HG02852 (cell line): ENCODE measurements around the gene CHFR.
"Not testable (repeated sequence)": the region's sequence is repeated elsewhere in the genome, so short reads cannot be mapped to it uniquely, and the experiment has no call there.

Source experiments
- ATAC-seq: cut with Tn5 transposase; IDR thresholded peaks from one replicate; pipeline ENCODE4 v1.9.1; 2021; ENCODE audit warnings: mild to moderate bottlenecking, moderate library complexity; ENCODE audit not compliant: unreplicated experiment

The CHFR gene, protein sequence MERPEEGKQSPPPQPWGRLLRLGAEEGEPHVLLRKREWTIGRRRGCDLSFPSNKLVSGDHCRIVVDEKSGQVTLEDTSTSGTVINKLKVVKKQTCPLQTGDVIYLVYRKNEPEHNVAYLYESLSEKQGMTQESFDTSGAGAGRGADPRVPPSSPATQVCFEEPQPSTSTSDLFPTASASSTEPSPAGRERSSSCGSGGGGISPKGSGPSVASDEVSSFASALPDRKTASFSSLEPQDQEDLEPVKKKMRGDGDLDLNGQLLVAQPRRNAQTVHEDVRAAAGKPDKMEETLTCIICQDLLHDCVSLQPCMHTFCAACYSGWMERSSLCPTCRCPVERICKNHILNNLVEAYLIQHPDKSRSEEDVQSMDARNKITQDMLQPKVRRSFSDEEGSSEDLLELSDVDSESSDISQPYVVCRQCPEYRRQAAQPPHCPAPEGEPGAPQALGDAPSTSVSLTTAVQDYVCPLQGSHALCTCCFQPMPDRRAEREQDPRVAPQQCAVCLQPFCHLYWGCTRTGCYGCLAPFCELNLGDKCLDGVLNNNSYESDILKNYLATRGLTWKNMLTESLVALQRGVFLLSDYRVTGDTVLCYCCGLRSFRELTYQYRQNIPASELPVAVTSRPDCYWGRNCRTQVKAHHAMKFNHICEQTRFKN

DNA sequence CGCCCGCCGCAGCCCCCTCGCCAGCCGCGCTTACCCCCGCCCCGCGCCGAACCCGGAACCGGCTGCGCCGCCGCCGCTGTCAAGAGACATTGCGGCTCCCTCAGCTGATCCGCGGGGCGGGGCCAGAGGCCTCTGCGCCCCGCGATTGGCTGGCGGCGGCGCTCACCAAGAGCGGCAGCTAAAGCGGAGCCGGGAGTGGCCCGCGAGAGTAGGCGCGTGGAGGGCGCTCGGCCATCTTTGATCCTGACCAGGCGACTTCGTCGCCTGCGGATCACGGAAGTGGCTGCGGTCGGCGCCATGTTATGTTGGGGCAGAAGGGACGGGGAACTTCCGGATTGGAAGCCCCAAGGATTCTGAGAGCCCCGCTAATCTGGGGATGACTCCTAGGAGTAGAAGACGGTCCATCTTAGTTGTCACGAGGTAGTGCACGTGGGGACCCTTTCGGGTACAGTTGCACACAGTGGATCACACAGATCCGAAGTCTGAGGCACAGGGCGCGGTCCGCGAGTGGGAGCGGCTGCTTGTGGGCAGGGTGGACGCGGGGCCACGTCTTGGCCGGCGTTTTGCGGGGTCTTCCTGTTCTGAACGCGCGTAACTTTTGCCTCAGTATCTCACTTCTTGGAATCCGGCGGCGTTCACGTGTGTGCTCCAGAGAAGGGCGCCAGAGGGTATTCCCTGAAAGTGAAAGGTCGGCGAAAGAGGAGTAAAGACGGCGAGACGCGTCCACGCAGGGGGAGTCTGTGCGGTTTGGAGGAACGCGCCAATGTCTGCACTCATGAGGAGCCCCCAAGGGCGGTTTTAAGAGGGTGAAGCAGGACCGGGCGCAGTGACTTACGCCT is at the start of gene CHFR:
Gene CHFR, minus strand, starts transcription at position 93 of the 839 bp plus-strand sequence. CDS start 277 bp downstream, outside the sequence.
- ATAC-seq: peak; percentile 97

DNA sequence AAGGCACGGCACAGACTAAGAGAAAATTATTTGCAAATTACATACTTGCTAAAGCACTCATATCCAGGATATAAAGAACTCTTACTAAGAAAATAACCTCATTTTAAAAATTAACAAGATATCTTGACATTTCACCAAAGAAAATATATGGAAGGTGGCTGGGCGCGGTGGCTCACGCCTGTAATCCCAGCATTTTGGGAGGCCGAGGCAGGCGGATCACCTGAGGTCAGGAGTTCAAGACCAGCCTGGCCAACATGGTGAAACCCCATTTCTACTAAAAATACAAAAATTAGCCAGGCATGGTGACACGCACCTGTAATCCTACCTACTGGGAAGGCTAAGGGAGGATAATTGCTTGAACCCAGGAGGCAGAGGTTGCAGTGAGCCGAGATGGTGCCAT is 49.5 kb upstream of the CHFR start:
- not testable (repeated sequence) for ATAC-seq

DNA sequence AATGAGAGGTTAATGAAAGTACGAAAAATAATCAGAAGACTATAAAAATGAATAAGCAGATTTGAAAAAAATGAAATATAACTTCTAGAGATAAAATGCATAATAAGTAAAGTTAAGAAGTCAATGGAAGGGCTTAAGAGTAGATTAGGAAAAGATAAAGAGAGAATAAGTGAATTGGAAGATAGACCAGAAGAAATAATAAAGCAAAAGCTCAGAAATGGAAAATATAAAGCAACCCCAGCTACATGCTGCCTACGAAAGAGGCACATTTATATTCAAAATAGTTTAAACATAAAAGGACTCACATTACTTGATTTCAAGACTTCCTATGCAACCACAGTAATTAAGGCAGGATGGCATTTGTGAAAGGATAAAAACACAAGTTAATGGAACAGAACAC is 48.8 kb upstream of the CHFR start:
- no peak for ATAC-seq

DNA sequence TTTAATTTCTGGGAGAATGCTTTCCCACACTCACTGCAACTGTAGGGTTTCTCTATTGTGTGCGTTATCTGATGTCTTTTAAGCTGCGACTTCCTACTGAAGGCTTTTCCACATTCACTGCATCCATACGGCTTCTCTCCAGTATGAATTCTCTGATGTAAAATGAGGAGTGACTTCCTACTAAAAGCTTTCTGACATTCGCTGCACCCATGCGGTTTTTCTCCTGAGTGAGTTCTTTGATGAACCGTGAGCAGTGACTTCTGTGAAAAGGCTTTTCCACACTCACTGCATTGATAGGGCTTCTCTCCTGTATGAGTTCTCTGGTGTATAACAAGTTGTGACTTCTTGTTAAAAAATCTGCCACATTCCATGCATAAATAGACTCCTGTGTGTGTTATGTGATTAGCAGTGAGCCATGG is 39.0 kb upstream of the CHFR start:
- ATAC-seq: no peak

DNA sequence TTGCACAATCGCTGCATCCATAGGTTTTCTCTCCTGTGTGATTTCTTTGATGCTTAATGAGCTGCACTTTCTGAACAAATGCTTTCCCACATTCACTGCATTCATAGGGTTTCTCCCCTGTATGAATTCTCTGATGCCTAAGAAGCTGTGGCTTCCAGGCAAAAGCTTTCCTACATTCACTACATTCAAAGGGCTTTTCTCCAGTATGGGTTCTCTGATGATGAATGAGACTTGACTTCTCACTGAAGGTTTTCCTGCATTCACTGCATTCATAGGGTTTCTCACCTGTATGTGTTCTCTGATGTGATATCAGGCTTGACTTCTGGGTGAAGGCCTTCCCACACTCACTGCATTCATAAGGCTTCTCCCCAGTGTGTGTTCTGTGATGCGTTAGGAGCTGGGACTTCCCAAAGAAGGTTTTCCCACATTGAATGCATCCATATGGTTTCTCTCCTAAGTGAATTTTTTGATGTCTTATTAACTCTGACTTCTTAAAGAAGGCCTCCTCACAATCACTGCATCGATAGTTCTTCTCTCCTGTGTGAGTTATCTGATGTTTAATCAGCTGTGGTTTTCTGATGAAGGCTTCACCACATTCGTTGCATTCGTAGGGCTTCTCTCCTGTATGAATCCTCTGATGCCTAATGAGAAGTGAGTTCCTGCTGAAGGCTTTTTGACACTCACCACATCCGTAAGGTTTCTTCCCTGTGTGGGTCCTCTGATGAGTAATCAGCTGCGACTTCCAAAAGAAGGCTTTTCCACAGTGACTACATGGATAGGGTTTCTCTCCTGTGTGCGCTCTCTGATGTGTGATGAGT is 38.4 kb upstream of the CHFR start:
- no peak for ATAC-seq

DNA sequence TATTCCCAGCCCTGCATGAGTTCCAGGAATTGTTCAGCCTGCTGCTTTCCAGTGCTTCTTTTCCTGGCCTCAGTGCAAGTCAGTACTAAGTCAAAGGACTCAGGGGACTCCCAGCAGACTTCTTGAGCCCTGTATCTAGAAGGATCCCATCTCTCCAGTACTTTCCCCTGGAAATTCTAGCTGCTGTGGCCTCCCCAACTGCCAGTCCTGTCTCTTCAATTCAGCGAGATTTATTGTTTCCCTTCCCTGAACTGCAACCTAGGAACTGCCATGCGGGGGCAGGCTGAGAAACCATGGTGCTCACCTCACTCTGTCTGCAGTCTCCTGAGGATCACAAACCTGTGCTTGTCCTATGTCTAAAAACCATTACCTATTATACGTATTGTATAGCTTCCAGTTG is 37.0 kb upstream of the CHFR start:
- no peak for ATAC-seq

DNA sequence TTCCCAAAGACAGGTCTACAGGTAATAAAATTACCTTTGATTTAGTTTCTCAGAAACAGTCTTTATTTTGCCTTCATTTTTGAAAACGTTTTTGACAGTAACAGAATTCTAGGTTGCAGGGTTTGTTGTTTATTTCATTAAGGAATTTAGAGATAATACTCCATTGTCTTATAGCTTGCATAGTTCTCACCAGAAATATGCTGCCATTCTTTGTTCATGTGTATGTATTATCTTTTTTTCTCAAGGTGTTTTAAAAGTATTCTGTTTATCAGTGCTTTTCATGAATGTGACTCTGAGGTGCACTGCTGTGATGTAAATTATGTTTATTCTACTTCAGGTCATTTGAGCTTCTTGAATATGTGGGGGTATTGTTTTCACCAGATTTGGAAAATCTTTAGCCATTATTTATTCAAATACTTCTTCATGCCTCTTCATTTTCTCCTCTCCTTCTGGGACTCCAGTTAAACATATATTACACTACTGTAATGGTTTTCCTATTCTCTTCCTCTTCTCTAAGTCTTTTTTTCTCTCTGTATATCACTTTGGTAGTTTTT is 36.0 kb upstream of the CHFR start:
- ATAC-seq: no peak

DNA sequence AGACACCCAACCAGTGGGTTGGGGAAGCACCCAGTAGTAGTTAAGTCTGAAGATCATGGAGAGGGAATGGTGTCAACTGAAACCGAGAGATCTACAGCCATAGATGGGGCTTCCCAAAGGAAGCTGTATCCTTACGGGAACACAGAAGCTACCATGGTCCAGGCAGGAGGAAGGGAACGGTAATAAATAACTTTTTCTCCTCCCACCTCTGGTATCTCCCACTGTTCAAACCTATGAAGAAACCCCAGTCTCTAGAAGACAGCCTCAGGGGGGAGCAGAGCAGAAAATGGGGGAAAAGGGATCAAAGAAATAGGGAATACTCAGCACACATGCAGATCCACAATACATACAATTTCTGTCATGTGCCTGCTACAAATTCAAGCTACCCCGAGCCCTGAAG is 35.3 kb upstream of the CHFR start:
- no peak for ATAC-seq

DNA sequence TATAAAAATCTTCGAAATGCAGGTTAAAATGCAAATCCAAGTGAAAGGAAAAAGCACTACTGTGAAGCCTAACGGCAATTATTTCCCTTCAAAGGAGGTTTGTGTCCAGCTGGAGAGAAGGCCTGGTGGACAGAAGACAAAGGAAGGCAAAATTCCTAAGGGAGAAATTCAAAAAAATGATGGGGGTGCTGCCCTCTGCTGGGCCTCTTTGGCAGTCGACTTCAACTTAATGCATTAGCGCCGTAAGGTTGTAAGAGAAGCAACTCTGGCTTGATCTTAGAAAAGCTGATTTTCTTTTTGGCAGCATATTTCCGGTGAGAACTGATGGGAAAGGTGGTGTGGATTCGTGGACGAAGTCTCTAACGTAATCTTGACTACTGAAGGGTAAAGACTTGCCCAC is 34.3 kb upstream of the CHFR start:
- ATAC-seq: no peak

DNA sequence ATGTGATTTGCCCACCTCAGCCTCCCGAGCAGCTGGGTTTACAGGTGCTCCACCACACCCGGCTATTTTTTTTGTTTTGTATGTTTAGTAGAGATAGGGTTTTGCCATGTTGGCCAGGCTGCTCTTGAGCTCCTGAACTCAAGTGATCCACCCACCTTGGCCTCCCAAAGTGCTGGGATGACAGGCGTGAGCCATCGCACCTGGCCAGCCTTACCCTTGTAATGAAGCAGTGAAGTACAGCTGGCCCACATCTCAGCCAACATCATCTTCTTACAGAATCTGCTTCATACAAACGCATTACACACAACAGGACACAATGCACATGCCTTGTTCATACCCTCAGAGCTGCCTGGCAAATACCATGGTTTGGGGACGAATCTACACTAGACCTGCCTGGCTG is 31.3 kb upstream of the CHFR start:
- no peak for ATAC-seq

DNA sequence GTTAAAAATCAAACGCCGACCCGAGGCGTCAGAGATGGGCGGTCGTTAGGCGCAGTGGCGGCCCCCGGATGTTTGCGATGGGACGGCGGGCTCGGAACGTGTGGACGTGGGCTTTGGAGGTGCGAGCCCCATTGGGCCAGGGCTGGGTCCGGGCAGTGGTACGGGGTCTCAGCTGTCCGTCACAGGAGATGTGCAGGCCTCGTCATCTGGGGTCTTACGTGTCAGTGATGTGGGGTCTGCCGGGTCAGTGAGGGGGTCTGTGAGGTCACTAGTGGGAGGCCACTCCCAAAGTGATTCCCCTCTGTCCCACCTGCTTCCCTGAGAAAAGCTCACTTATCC is 21.6 kb upstream of the CHFR start:
- peak; percentile 6 for ATAC-seq

DNA sequence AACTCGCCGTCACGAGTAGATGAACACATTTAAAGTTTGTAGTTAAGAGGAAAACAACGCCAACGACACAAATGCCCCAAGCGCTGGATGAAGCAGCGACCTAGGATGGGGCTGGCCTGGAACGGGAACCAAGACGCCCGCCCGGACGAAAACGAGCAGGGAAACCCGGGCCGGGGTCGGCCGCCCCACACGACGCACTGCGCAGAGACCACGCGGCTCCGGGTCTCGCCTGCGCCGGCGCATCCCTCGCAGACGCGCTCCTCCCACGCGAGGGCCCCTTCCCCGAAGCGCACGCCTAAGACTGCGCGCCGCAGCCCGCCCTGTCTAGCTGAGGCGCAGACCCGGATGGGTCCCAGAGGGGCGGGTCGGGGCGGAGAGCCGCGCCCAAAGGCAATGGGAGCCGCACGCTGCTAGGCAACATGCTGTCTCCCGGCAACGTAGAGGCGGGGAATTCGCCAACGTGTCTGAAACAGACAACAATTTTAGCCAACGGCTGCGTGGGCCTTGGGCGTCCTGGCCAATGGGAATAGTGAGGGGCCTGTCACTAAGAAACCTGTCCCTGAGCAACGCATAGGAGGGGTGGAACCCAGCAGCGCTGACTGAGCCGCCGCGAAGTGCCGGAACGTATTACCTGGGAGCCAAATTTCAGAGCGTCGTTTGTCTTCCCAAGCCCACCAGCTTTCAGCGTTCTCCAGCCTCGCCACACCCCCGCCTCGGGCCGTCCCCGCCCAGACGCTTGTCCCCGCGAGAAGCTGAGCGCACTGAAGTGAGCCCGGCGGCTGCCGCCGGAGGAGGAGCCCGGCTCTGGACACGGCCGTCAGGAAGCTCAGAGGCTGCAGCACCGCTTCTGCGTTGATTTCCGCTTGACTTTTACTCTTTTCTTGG is 21.0 kb upstream of the CHFR start:
- ATAC-seq: peak; percentile 90

DNA sequence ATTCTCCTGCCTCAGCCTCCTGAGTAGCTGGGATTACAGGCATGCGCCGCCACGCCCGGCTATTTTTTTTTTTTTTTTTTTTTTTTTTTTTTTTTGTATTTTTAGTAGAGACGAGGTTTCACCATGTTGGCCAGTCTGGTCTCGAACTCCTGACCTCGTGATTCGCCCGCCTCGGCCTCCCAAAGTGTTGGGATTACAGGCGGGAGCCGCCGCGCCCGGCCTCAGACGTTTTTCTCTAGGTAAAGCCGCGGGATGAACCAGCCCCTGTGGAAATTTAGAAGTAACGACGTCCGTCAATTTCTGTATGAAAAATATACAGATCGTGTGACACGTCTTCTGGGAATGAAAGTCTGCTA is 20.4 kb upstream of the CHFR start:
- not testable (repeated sequence) for ATAC-seq

DNA sequence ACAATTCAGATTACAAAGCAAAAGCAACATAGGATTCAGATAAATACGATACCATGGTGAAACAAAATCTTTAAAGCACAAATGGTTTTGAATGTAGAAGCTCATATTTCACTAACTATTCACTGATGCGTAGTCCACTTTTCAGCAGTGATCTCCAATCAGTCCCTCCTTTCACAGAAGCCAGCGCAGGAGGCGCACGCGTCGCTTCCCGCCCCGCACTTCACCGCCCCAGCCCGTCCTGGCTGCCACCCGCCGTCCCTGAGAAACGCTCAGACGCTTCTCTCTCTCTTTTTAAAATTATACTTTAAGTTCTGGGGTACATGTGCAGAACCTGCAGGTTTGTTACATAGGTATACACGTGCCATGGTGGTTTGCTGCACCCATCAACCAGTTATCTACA is 19.8 kb upstream of the CHFR start:
- no peak for ATAC-seq

DNA sequence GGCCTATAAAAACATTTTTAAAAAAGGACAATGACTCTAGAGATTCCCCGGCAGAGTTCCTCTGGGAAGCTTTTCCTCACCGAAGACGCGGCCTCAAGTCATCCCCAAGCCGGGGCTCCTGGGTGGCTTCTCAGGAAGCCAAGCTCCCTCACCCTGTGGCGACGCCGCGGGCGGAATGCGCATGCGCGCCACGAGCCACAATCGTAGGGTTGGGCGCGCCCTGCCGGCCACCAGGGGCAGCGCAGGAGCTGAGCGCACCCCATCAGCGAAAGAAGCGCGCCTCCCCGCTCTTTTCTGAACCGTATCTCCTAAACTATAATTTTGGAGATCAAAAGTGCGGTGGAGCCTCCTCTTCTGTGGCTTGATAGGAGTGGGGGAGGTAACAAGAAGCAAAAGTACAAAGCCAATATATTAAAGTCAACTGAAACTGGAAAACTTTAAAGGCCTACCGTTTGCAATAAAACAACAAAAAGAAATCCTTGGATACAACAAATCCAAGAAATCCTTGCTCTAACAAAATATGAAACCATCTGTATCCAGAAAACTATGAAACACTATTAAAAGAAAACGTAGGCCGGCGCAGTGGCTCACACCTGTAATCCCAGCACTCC is 17.4 kb upstream of the CHFR start:
- ATAC-seq: no peak

DNA sequence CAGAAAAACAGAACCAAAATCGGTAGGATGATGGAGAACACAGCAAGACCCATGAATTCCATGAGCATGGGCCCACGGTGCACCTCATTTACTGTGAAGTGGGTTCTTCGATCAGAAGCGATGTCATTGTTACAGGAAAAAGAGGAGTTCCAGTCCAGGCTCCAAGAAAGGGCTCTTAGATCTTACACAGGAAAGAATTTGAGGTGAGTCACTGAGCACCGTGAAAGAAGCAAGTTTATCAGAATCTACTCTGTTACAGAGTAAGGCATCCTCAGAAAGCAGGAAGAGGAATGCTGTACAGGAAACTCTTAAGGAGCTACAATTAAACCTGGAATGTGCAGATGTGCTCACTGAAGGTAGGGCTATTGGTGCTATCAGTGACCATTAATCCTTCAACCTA is 11.6 kb upstream of the CHFR start:
- no peak for ATAC-seq

DNA sequence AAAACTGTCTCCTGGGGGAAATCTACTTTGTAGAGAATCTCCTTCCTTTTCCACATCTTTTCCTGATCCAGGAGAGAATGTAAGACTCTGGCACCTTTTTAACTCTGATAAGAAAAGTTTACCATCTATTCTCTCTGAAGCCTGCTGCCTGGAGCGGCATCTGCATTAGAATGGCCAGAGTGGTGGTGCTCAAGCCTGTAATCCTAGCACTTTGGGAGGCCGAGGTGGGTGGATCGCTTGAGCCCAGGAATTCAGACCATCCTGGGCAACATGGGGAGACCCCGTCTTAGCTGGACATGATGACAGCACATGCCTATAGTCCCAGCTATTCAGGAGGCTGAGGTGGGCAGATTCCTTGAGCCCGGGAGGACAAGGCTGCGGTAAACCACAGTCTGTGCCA is 1.4 kb upstream of the CHFR start:
- ATAC-seq: no peak

DNA sequence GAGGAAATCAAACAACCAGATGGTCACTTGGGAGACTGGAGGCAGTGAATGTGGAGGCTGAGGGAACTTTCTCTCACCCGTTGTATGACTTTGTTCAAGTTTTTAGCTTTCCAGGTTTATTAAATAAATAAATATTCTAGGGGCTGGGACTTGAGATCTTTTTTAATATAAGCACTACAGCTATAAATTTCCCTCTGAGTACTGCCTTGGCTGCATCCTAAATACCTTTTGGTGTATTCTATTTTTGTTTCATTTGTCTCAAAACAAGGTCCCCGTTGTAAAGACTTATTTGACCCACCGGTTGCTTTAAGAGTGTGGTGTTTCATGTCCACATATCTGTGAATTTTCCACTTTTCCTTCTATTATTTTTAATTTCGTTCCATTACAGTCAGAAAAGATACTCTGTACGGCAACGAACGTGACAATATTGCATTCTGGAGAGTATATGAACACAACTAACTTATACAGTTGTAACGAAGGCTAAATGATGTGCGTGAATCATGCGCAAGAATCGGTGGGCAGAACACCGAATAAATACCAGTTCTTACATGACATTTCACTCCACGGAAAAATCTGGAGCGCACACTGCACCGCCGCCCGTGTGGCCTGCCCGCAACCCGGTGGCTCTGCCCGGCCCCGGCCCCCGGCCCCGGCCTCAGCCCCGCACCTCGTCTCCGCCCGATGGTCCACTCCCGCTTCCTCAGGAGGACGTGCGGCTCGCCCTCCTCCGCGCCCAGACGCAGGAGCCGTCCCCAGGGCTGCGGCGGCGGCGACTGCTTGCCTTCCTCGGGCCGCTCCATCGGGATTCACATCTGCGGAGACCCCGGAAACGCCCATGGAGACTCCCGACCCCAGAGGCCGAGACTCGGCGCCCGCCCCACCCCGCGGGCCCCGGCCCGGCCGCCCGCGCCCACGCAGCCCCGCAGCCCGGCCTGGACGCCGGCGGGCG is 602 bp downstream of the CHFR start:
- ATAC-seq: peak; percentile 29
